Muscle of leg (tissue), 11 donors: Measurements from ENCODE around the gene TOMM20L. TPM values are rescaled to one million over a fixed set of nuclear protein-coding genes. Genes with fewer than 3 reads are reported as not detected.
A peak's percentile ranks its signal among the peaks of the same experiment; 100 is the strongest.
"Not testable (repeated sequence)": the region's sequence is repeated elsewhere in the genome, so short reads cannot be mapped to it uniquely, and the experiment has no call there.

ENCODE experiments used
- DNase-seq: peaks from one replicate; pipeline ENCODE4 v3.0.0; 2013
- H3K27ac ChIP-seq: one replicate; pipeline ENCODE4 v1.5.1; 2013; ENCODE audit warnings: mild to moderate bottlenecking, low read length, control low read depth
- H3K27me3 ChIP-seq: one replicate; pipeline ENCODE4 v1.6.1; 2013; ENCODE audit warnings: low read length; ENCODE audit not compliant: control insufficient read depth, insufficient read depth
- H3K36me3 ChIP-seq: one replicate; pipeline ENCODE4 v1.6.1; 2013; ENCODE audit warnings: low read length; ENCODE audit not compliant: control insufficient read depth, insufficient read depth
- H3K4me1 ChIP-seq: one replicate; pipeline ENCODE4 v1.6.1; 2013; ENCODE audit warnings: low read length; ENCODE audit not compliant: control insufficient read depth, insufficient read depth
- H3K4me3 ChIP-seq: one replicate; pipeline ENCODE4 v1.5.1; 2013; ENCODE audit warnings: low read length, control low read depth
- H3K9me3 ChIP-seq: replicated peaks from 2 replicates; pipeline ENCODE4 v1.6.1; 2013; ENCODE audit warnings: low read depth, low read length; ENCODE audit not compliant: control insufficient read depth
- WGBS: methylation state at CpG from one replicate; pipeline ENCODE4 v1.1.5; 2013; ENCODE audit warnings: missing lambda C conversion rate; ENCODE audit not compliant: insufficient coverage; 5-methylcytosine and 5-hydroxymethylcytosine counted together
- polyA plus RNA-seq, 8 donors: library from polyadenylated mRNA; unstranded; fragments of 120-200 nt; gene quantifications; one replicate each; pipeline versions ENCODE4 v1.2.1 to v1.2.3, GENCODE V29; 2013; ENCODE audit warnings: inconsistent platforms in 1 of 8, low replicate concordance in 1 of 8; ENCODE audit not compliant: insufficient read length in 8 of 8, insufficient read depth in 1 of 8
- total RNA-seq: library from RNA; stranded (reverse); fragments of 120-200 nt; gene quantifications from one replicate; pipeline ENCODE4 v1.2.4, GENCODE V29; 2013

Gene TOMM20L
- total and polyA plus RNA-seq, 9 donors: 0.44 to 0.90 (median 0.78) TPM; not detected in 2

DNA sequence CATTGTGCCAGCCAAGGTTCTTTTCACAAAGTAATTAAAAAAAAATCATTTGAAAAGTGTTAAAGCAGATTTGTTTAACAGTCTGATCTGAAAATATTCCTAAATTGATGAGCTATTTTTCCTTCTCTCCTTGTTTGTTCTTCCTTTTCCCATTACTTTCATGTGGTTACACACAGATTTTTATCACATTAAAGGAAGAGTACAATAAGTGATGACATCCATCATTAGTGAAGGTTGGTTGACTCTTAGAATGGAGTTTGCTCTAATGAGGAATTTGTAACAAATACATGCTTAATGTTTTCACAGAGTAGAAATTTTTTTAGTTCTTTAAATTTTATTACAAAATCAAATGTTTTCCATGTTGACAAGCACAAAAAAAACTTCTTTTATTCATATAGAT is 18.9 kb upstream of the TOMM20L start:
- Histone ChIP-seq H3K4me1 (no peaks in the 10 kb centered on the region), H3K36me3 (peaks cover 7% of the 10 kb centered on the region), H3K9me3 (no peaks in the 10 kb centered on the region), H3K4me3 (no peak overlapping the region), H3K27ac (no peak overlapping the region), H3K27me3 (no peaks in the 10 kb centered on the region)
- no peak for DNase-seq

DNA sequence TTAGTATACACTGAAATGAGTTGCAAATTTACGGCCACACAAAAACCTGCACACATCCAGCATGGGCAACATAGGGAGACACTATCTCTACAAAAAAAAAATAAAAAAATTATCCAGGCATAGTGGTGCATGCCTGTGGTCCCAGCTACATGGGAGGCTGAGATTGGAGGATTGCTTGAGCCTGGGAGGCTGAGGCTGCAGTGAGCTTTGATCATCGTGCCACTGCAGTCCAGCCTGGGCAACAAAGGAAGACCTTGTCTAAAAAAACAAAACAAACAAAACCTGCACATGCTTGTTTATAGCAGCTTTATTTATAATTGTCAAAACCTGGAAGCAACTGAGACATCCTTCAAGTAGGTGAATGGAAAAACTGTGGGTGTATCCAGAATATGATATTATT is 4.9 kb upstream of the TOMM20L start:
- no CpG with 5 or more reads among the region's 2 CpGs for WGBS
- no peaks in the 10 kb centered on the region for H3K27me3 ChIP-seq
- H3K27ac ChIP-seq: no peak overlapping the region
- no peak overlapping the region for H3K4me3 ChIP-seq
- peaks cover 3% of the 10 kb centered on the region for H3K4me1 ChIP-seq
- H3K36me3 ChIP-seq: no peaks in the 10 kb centered on the region
- DNase-seq: no peak
- no peaks in the 10 kb centered on the region for H3K9me3 ChIP-seq

DNA sequence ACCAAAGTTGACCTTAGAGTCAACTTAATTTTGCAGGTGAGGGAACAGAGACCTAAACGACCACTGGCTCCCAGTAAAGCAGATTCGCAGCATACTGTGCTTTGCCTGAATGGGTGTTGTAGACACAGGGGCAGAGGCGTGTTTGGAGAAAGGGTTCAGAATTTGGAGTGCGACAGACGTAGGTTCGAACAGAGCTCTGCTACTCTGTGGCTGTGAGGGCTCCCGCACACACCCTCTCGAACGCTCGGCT is 243 bp upstream of the TOMM20L start:
- Histone ChIP-seq H3K27ac (no peak overlapping the region), H3K4me1 (peaks cover 8% of the 10 kb centered on the region), H3K4me3 (peak overlapping the region; percentile 56), H3K36me3 (no peaks in the 10 kb centered on the region), H3K27me3 (no peaks in the 10 kb centered on the region), H3K9me3 (no peaks in the 10 kb centered on the region)
- WGBS: 6% methylated on average over 10 of the region's 10 CpGs
- DNase-seq: no peak

DNA sequence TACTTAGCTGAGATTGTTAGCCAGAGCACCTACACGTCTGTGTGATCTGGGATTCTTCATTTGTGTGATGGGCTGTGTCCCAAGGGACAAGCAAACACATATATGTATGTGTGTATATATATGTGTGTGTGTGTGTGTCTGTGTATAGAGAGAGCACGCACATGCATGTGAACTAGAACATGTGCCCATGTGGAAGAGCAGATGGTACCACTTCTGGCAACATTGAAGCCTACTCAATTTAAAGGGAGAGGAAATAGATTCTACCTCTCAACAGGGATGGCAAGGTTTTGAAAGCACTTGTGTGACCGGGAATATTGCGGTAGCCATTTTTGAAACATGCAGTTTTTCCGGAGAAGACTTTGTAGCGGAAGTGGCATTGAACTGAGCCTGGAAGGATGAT is 1.4 kb downstream of the TOMM20L start:
- H3K36me3 ChIP-seq: no peaks in the 10 kb centered on the region
- H3K27me3 ChIP-seq: no peaks in the 10 kb centered on the region
- no peaks in the 10 kb centered on the region for H3K9me3 ChIP-seq
- no peak overlapping the region for H3K27ac ChIP-seq
- H3K4me3 ChIP-seq: no peak overlapping the region
- no peak for DNase-seq
- 92% methylated on average over 5 of the region's 6 CpGs for WGBS
- peaks cover 8% of the 10 kb centered on the region for H3K4me1 ChIP-seq

DNA sequence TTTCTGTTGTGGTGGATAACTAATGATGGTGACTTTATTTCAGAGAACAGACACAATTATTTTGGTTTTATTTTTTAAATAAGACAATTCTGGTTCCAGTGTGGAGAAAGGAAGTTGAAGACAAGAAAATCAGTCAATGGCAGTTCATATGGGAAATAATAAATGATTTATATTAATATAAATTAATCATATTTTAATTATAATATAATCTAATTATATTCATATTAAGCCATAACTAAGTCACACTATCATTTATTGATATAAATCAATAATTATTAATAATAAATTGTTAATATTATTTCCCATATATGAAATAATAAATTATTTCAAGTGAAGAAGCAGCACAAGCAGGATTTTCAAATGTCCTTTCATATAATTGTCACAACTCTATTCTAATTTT is 2.8 kb downstream of the TOMM20L start:
- Histone ChIP-seq H3K27me3 (no peaks in the 10 kb centered on the region), H3K36me3 (no peaks in the 10 kb centered on the region), H3K4me1 (peaks cover 8% of the 10 kb centered on the region), H3K27ac (no peak overlapping the region), H3K9me3 (no peaks in the 10 kb centered on the region), H3K4me3 (no peak overlapping the region)
- DNase-seq: no peak

DNA sequence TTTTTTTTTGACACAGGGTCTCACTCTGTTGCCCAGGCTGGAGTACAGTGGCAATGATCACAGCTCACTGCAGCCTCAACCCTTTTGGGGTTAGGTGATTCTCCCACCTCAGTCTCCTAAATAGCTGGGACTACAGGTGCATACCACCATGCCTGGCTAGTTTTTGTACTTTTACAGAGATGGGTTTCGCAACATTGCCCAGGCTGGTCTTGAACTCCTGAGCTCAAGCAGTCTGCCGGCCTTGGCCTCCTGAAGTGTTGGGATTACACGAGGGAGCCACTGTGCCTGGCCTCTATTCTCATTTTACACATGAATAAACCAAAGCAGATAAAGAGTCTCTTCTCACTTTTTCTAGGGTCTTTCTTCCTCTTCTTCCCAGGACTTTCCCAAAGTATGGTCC is 3.2 kb downstream of the TOMM20L start:
- Histone ChIP-seq H3K27me3 (no peaks in the 10 kb centered on the region), H3K4me1 (peaks cover 8% of the 10 kb centered on the region), H3K9me3 (no peaks in the 10 kb centered on the region), H3K36me3 (no peaks in the 10 kb centered on the region), H3K4me3 (no peak overlapping the region), H3K27ac (no peak overlapping the region)
- WGBS: 61% methylated on average over 2 of the region's 3 CpGs
- DNase-seq: no peak

DNA sequence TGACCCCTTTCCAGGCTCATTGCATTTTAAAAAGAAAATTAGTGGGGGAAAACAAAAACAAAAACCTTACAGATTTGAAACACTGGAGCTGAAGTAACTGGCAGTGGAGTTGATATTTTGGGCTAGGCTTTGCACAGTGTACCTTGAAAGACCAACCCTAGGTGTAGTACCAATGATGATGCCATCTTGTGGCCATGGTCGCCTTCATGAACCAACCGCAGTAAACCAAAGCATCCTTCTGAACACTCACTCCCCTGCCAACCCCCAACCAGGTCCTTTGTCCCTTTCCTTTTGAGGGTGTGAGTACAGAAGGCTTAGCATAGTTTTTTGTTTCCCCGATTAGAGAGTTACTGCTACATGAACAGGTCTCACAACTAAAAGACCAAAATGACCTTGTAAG is 5.9 kb downstream of the TOMM20L start:
- no peaks in the 10 kb centered on the region for H3K36me3 ChIP-seq
- H3K4me3 ChIP-seq: no peak overlapping the region
- no peaks in the 10 kb centered on the region for H3K9me3 ChIP-seq
- H3K27me3 ChIP-seq: no peaks in the 10 kb centered on the region
- no CpG with 5 or more reads among the region's 3 CpGs for WGBS
- H3K4me1 ChIP-seq: no peaks in the 10 kb centered on the region
- DNase-seq: no peak
- no peak overlapping the region for H3K27ac ChIP-seq

DNA sequence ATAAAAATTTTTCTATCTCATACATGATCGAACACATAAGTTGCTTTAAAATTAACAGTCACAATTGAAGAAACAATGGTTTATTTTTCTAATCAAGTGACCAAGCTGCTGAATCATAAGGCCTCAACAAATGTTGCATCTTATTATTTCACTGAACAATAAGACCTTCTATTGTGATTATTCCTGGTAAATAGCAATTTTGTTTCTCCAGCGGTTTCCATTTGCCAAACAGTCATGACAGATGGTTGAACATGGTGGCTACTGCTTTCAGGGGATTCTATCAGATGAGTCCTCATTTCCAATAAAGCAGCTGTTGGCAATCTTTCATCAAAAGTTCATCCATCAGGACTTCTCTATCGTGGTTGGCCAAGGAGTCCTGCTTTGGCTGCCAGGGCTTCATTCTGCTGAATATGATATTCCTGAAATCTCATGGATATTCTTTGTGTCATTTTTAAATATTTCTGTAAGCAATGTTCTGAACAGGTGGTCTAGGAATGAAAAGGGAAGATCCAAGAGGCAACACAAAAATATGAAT is 13.0 kb downstream of the TOMM20L start:
- Histone ChIP-seq H3K4me3 (no peak overlapping the region), H3K27ac (no peak overlapping the region), H3K27me3 (no peaks in the 10 kb centered on the region), H3K36me3 (peaks cover 21% of the 10 kb centered on the region), H3K4me1 (no peaks in the 10 kb centered on the region), H3K9me3 (no peaks in the 10 kb centered on the region)
- WGBS: no CpG with 5 or more reads among the region's 3 CpGs
- peak; percentile 35 for DNase-seq

DNA sequence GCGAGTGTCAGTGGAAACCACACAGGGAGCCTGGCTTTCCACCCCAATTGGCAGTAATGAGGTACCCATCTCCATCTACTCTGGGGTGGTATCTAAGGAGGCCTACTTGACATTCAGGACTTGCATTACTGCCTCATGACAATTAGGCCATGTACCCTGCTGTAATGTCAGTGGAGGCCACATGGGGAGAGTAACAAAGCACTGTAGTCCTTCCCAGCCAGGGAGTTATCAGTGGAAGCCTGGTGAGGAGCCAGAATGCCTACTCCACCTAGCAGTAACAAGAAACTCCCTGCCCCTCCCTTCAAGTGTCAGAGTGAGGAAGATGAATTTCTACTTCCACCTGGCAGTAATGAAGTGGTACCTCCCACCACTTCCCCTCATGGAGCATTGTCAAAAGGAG is 19.1 kb downstream of the TOMM20L start:
- no peak overlapping the region for H3K27ac ChIP-seq
- peaks cover 43% of the 10 kb centered on the region for H3K36me3 ChIP-seq
- DNase-seq: no peak

DNA sequence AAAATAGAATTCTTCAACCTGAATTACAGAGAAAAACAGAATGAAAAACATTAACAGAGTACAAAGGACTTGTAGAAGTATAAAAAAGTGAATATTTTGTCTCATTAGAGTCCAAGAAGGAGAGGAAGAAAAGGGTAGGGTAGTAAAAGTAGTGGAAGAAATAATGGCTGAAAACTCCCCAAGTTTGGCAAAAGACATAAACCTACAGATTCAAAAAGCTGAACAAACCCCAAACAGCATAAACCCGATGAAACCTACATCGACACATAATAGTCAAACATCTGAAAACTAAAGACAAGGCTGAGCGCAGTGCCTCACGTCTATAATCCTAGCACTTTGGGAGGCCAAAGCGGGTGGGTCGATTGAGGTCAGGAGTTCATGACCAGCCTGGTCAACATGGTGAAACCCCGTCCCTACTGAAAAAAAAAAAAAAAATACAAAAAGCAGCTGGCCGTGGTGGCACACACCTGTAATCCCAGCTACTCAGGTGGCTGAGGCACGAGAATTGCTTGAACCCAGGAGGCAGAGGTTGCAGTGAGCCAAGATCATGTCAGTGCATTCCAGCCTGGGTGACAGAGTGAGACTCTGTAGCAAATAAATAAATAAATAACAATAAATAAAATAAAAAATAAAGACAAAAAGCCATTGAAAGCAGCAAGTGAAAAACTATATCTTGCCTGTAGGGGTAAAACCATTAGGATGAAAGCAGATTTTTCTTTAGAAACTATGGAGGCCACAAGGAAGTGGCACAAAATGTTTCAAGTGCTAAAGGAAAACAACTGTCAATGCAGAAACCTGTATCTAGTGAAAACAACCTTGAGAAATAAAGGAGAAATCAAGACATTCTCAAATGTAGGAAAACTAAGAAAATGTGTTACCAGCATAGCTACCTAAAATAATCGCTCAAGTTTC is 20.2 kb downstream of the TOMM20L start:
- H3K36me3 ChIP-seq: peaks cover 39% of the 10 kb centered on the region
- WGBS: 98% methylated on average over 6 of the region's 10 CpGs
- no peak overlapping the region for H3K4me3 ChIP-seq
- no peak for DNase-seq
- H3K27me3 ChIP-seq: no peaks in the 10 kb centered on the region
- H3K4me1 ChIP-seq: no peaks in the 10 kb centered on the region
- H3K9me3 ChIP-seq: no peaks in the 10 kb centered on the region
- no peak overlapping the region for H3K27ac ChIP-seq

More for the DNA sequence above, 19.1 kb downstream of the TOMM20L start:
- H3K27me3 ChIP-seq: no peaks in the 10 kb centered on the region
- no peaks in the 10 kb centered on the region for H3K9me3 ChIP-seq
- no peaks in the 10 kb centered on the region for H3K4me1 ChIP-seq
- no peak overlapping the region for H3K4me3 ChIP-seq
- 100% methylated on average over 1 of the region's 1 CpG for WGBS

DNA sequence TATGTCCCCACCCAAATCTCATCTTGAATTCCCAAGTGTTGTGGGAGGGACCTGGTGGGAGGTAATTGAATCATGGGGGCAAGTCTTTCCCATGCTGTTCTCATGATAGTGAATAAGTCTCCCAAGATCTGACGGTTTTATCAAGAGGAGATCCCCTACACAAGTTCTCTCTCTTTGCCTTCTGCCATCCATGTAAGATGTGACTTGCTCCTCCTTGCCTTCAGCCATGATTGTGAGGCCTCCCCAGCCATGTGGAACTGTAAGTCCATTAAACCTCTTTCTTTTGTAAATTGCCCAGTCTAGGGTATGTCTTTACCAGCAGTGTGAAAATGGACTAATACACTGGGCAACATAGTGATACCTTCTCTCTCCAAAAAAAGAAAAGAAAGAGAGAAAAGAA is 21.2 kb downstream of the TOMM20L start:
- not testable (repeated sequence) for H3K27ac ChIP-seq, H3K4me1 ChIP-seq, H3K9me3 ChIP-seq, H3K4me3 ChIP-seq, H3K27me3 ChIP-seq, DNase-seq
- H3K36me3 ChIP-seq: peaks cover 32% of the 10 kb centered on the region
- 100% methylated on average over 1 of the region's 1 CpG for WGBS
